ENCODE measurements around the gene PIH1D2.

DNA sequence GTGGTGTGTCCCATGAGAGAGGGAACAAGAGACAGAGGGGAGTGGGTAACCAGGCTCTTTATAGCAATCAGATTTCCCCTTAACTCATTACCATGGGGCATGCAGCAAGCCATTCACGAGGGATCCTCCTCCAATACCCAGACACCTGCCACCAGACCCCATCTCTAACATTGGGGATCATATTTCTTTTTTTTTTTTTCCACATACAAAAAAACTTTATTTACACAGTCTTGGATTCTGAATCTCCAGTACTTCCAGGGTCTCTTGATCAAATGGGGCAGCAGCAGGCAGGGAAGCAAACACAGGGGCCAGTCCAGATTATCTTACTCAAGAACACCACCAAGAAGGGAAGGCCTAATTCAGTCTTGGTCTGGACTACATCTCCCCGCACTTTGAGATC, 44.4 kb downstream of the PIH1D2 start:
- no peak for TF ChIP-seq POLR2A (IDR thresholded peaks at IDR 0.05)
- TF ChIP-seq, protein P1, sequence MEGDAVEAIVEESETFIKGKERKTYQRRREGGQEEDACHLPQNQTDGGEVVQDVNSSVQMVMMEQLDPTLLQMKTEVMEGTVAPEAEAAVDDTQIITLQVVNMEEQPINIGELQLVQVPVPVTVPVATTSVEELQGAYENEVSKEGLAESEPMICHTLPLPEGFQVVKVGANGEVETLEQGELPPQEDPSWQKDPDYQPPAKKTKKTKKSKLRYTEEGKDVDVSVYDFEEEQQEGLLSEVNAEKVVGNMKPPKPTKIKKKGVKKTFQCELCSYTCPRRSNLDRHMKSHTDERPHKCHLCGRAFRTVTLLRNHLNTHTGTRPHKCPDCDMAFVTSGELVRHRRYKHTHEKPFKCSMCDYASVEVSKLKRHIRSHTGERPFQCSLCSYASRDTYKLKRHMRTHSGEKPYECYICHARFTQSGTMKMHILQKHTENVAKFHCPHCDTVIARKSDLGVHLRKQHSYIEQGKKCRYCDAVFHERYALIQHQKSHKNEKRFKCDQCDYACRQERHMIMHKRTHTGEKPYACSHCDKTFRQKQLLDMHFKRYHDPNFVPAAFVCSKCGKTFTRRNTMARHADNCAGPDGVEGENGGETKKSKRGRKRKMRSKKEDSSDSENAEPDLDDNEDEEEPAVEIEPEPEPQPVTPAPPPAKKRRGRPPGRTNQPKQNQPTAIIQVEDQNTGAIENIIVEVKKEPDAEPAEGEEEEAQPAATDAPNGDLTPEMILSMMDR (IDR thresholded peaks at IDR 0.05 in 8 of 11, conservative IDR thresholded peaks at IDR 0.05 in 3 of 11): no peak

Measured in spleen (tissue), 7 donors.